Nephron progenitor cell (in vitro differentiated cells): Measurements from ENCODE around the gene KCTD19.

Source experiments
- DNase-seq: peaks from one replicate; pipeline ENCODE4 v3.0.0; 2021
- H3K27ac Mint-ChIP-seq: 2 replicates; pipeline ENCODE4 v1.8.0; 2021; ENCODE audit warnings: mild to moderate bottlenecking, moderate library complexity, mixed read lengths
- H3K27me3 Mint-ChIP-seq: 2 replicates; pipeline ENCODE4 v1.8.0; 2021; ENCODE audit warnings: mild to moderate bottlenecking, low read depth, mixed read lengths; ENCODE audit not compliant: poor library complexity
- H3K36me3 Mint-ChIP-seq: 2 replicates; pipeline ENCODE4 v1.8.0; 2021; ENCODE audit warnings: low read depth, mixed read lengths
- H3K4me1 Mint-ChIP-seq: 2 replicates; pipeline ENCODE4 v1.8.0; 2021; ENCODE audit warnings: mixed read lengths
- H3K4me3 Mint-ChIP-seq: 2 replicates; pipeline ENCODE4 v1.8.0; 2021; ENCODE audit warnings: mild to moderate bottlenecking, moderate library complexity, mixed read lengths
- H3K9me3 Mint-ChIP-seq: 2 replicates; pipeline ENCODE4 v1.8.0; 2021; ENCODE audit warnings: mild to moderate bottlenecking, moderate library complexity, mixed read lengths
- CTCF ChIP-seq: fragments of 200-600 bp; sonication (generic); IDR thresholded peaks from 2 replicates; pipeline ENCODE4 v1.5.0; 2021; ENCODE audit warnings: antibody characterized with exemption

The KCTD19 gene

GRCh38 chr16:67246756-67247191 is 79.8 kb downstream of the KCTD19 start:
- Mint-ChIP-seq H3K27ac (no peak overlapping the region), H3K36me3 (no peaks in the 10 kb centered on the region), H3K9me3 (no peaks in the 10 kb centered on the region), H3K4me3 (peak overlapping the region; percentile 81), H3K27me3 (peaks cover 42% of the 10 kb centered on the region), H3K4me1 (peaks cover 45% of the 10 kb centered on the region)
- no peak for TF ChIP-seq CTCF
- peak; percentile 48 for DNase-seq

GRCh38 chr16:67246081-67246755 is 80.3 kb downstream of the KCTD19 start:
- Mint-ChIP-seq H3K9me3 (no peaks in the 10 kb centered on the region), H3K4me3 (peak overlapping the region; percentile 81), H3K27ac (no peak overlapping the region), H3K36me3 (no peaks in the 10 kb centered on the region), H3K27me3 (peaks cover 39% of the 10 kb centered on the region), H3K4me1 (peaks cover 49% of the 10 kb centered on the region)
- peak; percentile 85 for DNase-seq
- TF ChIP-seq CTCF = no peak

GRCh38 chr16:67245674-67246080 is 80.9 kb downstream of the KCTD19 start:
- Mint-ChIP-seq H3K36me3 (no peaks in the 10 kb centered on the region), H3K4me1 (peaks cover 51% of the 10 kb centered on the region), H3K27ac (no peak overlapping the region), H3K4me3 (peak overlapping the region; percentile 81), H3K9me3 (no peaks in the 10 kb centered on the region), H3K27me3 (peaks cover 33% of the 10 kb centered on the region)
- DNase-seq = no peak
- TF ChIP-seq CTCF = no peak

- Mint-ChIP-seq H3K4me3 (peak overlapping the region; percentile 81), H3K4me1 (peaks cover 49% of the 10 kb centered on the region), H3K27ac (no peak overlapping the region), H3K36me3 (no peaks in the 10 kb centered on the region), H3K27me3 (peaks cover 29% of the 10 kb centered on the region), H3K9me3 (no peaks in the 10 kb centered on the region)
- no peak for DNase-seq
- no peak for TF ChIP-seq CTCF
Measured at GRCh38 chr16:67245186-67245585, 81.4 kb downstream of the KCTD19 start.

GRCh38 chr16:67244387-67245185 is 82.0 kb downstream of the KCTD19 start:
- no peak for DNase-seq
- no peak overlapping the region for H3K27ac Mint-ChIP-seq
- H3K4me3 Mint-ChIP-seq = peak overlapping the region; percentile 81
- H3K4me1 Mint-ChIP-seq = peaks cover 43% of the 10 kb centered on the region
- no peak for TF ChIP-seq CTCF
- H3K36me3 Mint-ChIP-seq = no peaks in the 10 kb centered on the region
- peaks cover 23% of the 10 kb centered on the region for H3K27me3 Mint-ChIP-seq
- no peaks in the 10 kb centered on the region for H3K9me3 Mint-ChIP-seq
